ENCODE data around the gene MCM3AP.
"Not testable (repeated sequence)": the region's sequence is repeated elsewhere in the genome, so short reads cannot be mapped to it uniquely, and the experiment has no call there.

The MCM3AP gene

DNA sequence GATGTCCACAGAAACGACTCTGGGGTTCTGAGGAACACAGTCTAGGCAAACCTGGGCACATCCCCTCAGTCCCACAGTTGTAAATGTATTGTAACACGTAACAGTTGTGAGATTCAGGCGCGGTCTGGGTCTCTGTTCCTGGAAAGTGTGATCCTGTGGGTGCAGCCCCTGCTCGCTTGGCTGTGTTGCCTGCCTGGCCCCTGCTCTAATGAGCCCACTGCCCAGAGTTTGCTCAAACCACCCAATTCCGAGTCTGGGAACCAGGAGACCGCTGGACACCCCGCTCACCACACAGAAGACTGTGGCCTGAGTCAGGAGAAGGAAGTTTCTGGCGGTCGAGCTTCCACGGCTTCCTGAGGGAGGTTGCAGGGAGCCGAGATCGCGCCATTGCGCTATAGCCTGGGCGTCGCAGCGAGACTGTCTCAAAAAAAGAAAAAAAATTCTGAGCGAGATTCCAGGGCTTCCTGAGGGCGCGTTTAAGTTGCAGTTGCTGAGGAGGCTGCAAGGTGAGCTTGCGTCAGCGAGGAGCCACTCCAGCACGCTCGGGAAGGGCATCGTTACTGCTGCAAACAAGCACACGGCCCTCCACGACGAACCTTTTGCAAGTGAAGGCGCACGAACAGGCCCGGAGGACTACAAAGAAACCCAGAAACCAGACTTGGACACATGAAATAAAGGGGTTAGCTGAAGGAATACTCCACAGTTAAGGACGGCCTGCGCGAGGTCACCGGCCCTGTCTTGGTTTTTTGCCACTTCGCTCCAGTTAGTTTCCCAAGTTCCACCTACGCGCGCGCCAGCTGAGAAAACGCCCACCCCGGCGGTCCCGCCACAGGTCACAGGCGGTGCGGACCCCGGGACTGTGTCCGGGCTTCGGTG lies 37.2 kb upstream of the MCM3AP start:
- peaks cover 14% of the 10 kb centered on the region for H3K36me3 ChIP-seq (ENCODE audit: control insufficient read depth, insufficient read depth, low read length)
- H3K4me1 ChIP-seq (ENCODE audit: control insufficient read depth, insufficient read depth, low read length), result peaks cover 46% of the 10 kb centered on the region
- peak overlapping the region; percentile 99 for H3K4me3 ChIP-seq (ENCODE audit: low read depth, low read length)
- H3K27ac ChIP-seq (ENCODE audit: low read depth, low read length), result peak overlapping the region; percentile 98
- H3K9ac ChIP-seq (ENCODE audit: low read length), result peak overlapping the region; percentile 96
- no peaks in the 10 kb centered on the region for H3K9me3 ChIP-seq (ENCODE audit: control insufficient read depth, insufficient read depth, low read depth, low read length)
- no peaks in the 10 kb centered on the region for H3K27me3 ChIP-seq (ENCODE audit: control insufficient read depth, insufficient read depth, low read length)

DNA sequence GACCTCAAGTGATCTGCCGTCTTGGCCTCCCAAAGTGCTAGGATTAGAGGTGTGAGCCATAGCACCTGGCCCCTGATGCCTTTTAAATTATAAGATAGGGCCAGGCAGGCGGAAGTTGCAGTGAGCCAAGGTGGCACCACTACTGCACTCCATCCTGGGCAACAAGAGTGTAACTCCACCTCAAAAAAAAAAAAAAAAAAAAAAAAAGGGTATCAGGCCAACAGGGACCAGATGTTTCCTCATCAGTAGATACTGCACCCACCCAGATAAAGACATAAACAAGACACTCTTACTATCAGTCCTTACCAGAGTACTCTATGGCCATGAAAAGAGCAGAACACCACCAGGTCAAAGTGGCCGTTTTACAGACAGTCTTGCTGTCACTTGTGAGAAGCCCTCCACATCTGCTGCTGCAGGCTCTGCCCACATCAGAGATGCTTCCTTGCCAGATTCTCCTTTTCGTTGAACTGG lies 35.0 kb upstream of the MCM3AP start:
- no peaks in the 10 kb centered on the region for H3K27me3 ChIP-seq (ENCODE audit: control insufficient read depth, insufficient read depth, low read length)
- peaks cover 16% of the 10 kb centered on the region for H3K36me3 ChIP-seq (ENCODE audit: control insufficient read depth, insufficient read depth, low read length)
- H3K27ac ChIP-seq (ENCODE audit: low read depth, low read length), result no peak overlapping the region
- peaks cover 40% of the 10 kb centered on the region for H3K4me1 ChIP-seq (ENCODE audit: control insufficient read depth, insufficient read depth, low read length)
- H3K4me3 ChIP-seq (ENCODE audit: low read depth, low read length), result no peak overlapping the region
- H3K9me3 ChIP-seq (ENCODE audit: control insufficient read depth, insufficient read depth, low read depth, low read length), result no peaks in the 10 kb centered on the region
- no peak overlapping the region for H3K9ac ChIP-seq (ENCODE audit: low read length)

DNA sequence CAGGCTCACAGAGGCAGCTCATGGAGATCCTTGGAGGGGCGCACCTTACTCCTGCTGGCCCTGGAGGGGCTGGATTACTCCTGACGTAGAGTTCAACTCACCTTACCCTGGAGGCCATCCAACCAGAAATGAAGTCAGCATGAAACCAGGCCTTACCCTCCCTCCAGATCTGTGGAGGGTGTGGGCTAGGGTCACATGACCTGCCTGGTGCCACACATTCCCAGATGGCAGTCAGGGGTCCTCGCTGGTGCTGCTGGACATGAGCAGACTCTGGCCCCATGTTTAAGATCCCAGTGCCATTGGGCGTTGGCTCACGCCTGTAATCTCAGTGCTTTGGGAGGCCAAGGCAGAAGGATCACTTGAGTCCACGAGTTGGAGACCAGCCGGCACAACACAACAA lies 33.8 kb upstream of the MCM3AP start:
- no peak overlapping the region for H3K27ac ChIP-seq (ENCODE audit: low read depth, low read length)
- no peak overlapping the region for H3K9ac ChIP-seq (ENCODE audit: low read length)
- no peak overlapping the region for H3K4me3 ChIP-seq (ENCODE audit: low read depth, low read length)
- H3K36me3 ChIP-seq (ENCODE audit: control insufficient read depth, insufficient read depth, low read length), result peaks cover 27% of the 10 kb centered on the region
- no peaks in the 10 kb centered on the region for H3K9me3 ChIP-seq (ENCODE audit: control insufficient read depth, insufficient read depth, low read depth, low read length)
- H3K4me1 ChIP-seq (ENCODE audit: control insufficient read depth, insufficient read depth, low read length), result peaks cover 39% of the 10 kb centered on the region
- H3K27me3 ChIP-seq (ENCODE audit: control insufficient read depth, insufficient read depth, low read length), result no peaks in the 10 kb centered on the region

DNA sequence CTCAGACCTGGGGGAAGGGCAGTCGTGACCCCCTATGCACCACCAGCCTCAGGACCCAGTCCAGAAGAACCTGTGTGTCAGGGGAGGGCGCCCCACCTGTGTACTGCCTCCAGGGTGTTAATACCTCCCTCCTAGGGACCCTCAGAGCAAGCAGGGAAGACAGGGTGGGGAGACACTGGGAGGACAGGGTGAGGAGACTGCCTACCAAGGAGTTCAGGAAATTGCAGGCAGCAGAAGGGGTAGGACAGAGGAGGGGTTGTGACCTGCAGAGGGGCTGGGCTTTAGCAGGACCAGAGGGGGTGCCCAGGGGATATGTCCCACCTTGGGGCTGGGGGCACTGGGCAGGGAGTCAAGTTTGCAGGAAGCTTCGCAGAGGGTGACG lies 33.0 kb upstream of the MCM3AP start:
- H3K4me3 ChIP-seq (ENCODE audit: low read depth, low read length), result peak overlapping the region; percentile 32
- no peaks in the 10 kb centered on the region for H3K27me3 ChIP-seq (ENCODE audit: control insufficient read depth, insufficient read depth, low read length)
- H3K4me1 ChIP-seq (ENCODE audit: control insufficient read depth, insufficient read depth, low read length), result peaks cover 39% of the 10 kb centered on the region
- no peak overlapping the region for H3K9ac ChIP-seq (ENCODE audit: low read length)
- H3K27ac ChIP-seq (ENCODE audit: low read depth, low read length), result no peak overlapping the region
- peaks cover 32% of the 10 kb centered on the region for H3K36me3 ChIP-seq (ENCODE audit: control insufficient read depth, insufficient read depth, low read length)
- H3K9me3 ChIP-seq (ENCODE audit: control insufficient read depth, insufficient read depth, low read depth, low read length), result no peaks in the 10 kb centered on the region

DNA sequence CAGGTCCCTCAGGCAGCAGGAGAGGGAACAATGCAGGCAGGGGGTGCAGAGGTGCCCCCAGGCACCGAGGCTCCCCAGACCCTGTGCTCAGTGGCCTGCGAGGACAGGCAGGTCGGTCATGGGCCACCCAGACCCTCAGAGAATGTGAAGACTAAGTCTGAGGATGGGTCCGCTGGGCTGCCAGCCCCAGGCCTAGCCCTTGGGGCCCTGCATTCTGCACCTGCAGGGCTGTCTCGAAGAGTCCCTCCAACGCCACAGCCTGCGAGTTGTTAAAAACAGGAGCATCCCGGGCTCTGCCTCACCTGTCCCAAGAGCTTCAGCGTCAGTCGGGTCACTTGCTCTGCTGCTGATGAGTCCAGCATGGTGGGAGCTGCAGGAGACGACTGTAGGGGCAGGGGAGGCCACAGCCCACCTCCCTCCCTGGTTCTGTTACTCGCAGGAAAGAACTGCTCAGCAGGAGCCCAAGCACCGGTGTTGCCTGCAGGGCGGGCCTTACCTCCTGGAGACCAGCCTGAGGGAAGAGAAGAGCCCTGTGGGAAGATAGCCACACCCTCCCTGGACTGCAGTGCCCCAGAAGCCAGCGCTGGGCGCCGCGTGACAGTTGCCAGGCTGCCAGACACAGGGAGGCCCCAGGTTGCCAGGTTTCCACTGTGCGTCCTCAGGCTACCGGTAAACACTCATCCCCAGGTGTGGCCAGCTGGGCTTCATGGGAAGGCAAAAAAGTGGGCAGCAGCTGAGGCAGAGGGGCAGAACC lies 32.5 kb upstream of the MCM3AP start:
- Histone ChIP-seq H3K9me3 (ENCODE audit: control insufficient read depth, insufficient read depth, low read depth, low read length) (no peaks in the 10 kb centered on the region), H3K4me3 (ENCODE audit: low read depth, low read length) (peak overlapping the region; percentile 32), H3K9ac (ENCODE audit: low read length) (no peak overlapping the region), H3K4me1 (ENCODE audit: control insufficient read depth, insufficient read depth, low read length) (peaks cover 39% of the 10 kb centered on the region), H3K27me3 (ENCODE audit: control insufficient read depth, insufficient read depth, low read length) (no peaks in the 10 kb centered on the region), H3K36me3 (ENCODE audit: control insufficient read depth, insufficient read depth, low read length) (peaks cover 38% of the 10 kb centered on the region), H3K27ac (ENCODE audit: low read depth, low read length) (no peak overlapping the region)

DNA sequence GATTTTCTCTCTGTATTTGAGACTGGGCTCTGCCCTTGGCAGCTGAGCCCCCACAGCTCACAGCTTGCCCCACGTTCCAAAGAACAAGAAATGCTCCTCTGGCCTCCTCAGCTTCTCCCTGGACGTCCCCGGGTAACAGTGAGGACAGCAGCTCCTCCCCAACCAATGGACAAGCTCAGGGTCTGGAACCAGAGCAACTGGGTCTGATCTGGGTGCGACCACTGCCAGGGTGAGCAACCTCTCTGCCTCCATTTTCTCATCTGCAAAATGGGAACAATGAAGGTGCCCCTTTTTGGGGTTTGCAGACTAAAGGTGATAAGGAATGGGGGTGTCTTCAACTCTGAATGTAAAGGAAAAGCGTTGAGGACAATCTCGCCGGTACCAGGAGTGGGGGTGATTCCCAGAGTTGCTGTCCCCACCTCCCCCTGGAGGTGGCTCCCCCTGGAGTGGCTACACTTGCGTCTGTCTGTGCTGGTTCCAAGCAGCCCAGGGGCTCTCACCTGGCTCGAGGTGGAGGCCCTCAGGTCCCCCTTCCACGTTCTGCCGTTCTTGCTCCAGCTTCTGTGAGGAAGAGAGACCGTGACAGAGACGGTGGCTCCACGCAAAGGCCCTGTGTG lies 31.4 kb upstream of the MCM3AP start:
- H3K9ac ChIP-seq (ENCODE audit: low read length), result no peak overlapping the region
- peaks cover 37% of the 10 kb centered on the region for H3K36me3 ChIP-seq (ENCODE audit: control insufficient read depth, insufficient read depth, low read length)
- no peaks in the 10 kb centered on the region for H3K27me3 ChIP-seq (ENCODE audit: control insufficient read depth, insufficient read depth, low read length)
- no peaks in the 10 kb centered on the region for H3K9me3 ChIP-seq (ENCODE audit: control insufficient read depth, insufficient read depth, low read depth, low read length)
- H3K27ac ChIP-seq (ENCODE audit: low read depth, low read length), result no peak overlapping the region
- H3K4me1 ChIP-seq (ENCODE audit: control insufficient read depth, insufficient read depth, low read length), result peaks cover 32% of the 10 kb centered on the region
- no peak overlapping the region for H3K4me3 ChIP-seq (ENCODE audit: low read depth, low read length)

DNA sequence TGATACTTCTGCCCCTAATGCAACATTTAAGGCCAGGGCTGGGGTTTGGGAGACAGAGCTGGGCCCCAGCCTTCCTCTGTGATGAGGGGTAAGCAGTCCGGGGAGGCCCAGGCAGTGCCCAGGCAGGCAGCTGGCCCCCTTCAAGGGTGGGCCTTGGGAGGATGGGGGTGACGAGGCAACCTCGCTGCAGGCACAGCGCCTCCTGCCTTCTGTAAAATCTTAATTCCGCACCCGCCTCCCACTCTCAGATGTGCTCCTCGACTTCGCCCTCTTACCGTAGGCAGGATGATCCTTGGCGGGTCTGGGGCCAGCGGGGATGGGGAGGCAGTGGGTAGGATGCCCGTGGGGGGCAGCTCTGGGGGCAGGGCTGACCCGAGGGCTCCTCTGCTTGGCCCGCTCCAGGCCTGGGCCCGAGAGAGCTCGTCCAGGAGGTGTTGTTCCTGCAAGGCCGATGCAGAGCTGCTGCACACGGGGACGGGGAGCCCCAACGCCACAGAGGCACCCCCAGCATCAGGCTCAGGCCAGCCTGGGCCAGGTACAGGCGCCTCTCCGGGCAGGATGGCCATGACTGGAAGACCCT lies 29.1 kb upstream of the MCM3AP start:
- H3K36me3 ChIP-seq (ENCODE audit: control insufficient read depth, insufficient read depth, low read length), result peaks cover 43% of the 10 kb centered on the region
- H3K4me3 ChIP-seq (ENCODE audit: low read depth, low read length), result no peak overlapping the region
- no peaks in the 10 kb centered on the region for H3K9me3 ChIP-seq (ENCODE audit: control insufficient read depth, insufficient read depth, low read depth, low read length)
- H3K27ac ChIP-seq (ENCODE audit: low read depth, low read length), result no peak overlapping the region
- H3K4me1 ChIP-seq (ENCODE audit: control insufficient read depth, insufficient read depth, low read length), result peaks cover 20% of the 10 kb centered on the region
- no peaks in the 10 kb centered on the region for H3K27me3 ChIP-seq (ENCODE audit: control insufficient read depth, insufficient read depth, low read length)
- no peak overlapping the region for H3K9ac ChIP-seq (ENCODE audit: low read length)

DNA sequence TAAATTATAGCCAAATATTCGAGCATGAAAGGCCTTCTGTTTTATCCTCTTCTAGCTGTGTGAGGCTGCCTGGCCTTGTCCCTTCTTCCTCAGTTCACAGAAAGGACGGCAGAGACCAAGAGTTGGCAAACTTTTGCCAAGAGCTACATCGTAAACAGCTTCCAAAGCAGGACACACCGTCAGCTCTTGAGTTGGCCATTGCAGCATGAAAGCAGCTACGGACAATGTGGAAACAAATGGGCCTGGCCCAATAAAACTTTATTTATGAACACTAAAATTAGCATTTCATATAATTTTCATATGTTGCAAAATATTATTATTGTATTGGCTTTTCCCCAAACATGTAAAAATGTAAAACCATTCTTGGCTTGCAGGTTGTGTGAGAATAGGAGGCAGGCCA lies 27.5 kb upstream of the MCM3AP start:
- no peak overlapping the region for H3K27ac ChIP-seq (ENCODE audit: low read depth, low read length)
- H3K27me3 ChIP-seq (ENCODE audit: control insufficient read depth, insufficient read depth, low read length), result no peaks in the 10 kb centered on the region
- no peak overlapping the region for H3K9ac ChIP-seq (ENCODE audit: low read length)
- H3K36me3 ChIP-seq (ENCODE audit: control insufficient read depth, insufficient read depth, low read length), result peaks cover 50% of the 10 kb centered on the region
- H3K9me3 ChIP-seq (ENCODE audit: control insufficient read depth, insufficient read depth, low read depth, low read length), result no peaks in the 10 kb centered on the region
- H3K4me1 ChIP-seq (ENCODE audit: control insufficient read depth, insufficient read depth, low read length), result peaks cover 6% of the 10 kb centered on the region
- no peak overlapping the region for H3K4me3 ChIP-seq (ENCODE audit: low read depth, low read length)

DNA sequence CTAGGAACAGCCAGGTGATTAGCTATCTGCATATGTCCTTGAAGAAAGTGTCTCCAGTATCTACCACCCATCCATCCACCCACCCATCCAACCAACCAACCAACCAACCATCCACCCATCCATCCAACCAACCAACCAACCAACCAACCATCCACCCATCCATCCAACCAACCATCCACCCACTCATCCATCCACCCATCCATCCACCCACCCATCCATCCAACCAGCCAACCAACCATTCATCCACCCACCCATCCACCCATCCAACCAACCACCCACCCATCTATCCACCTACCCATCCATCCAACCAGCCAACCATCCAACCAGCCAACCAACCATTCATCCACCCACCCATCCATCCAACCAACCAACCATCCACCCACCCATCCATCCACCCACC lies 26.2 kb upstream of the MCM3AP start:
- Histone ChIP-seq H3K4me3 (ENCODE audit: low read depth, low read length) (no peak overlapping the region), H3K27ac (ENCODE audit: low read depth, low read length) (no peak overlapping the region), H3K27me3 (ENCODE audit: control insufficient read depth, insufficient read depth, low read length) (no peaks in the 10 kb centered on the region), H3K9me3 (ENCODE audit: control insufficient read depth, insufficient read depth, low read depth, low read length) (no peaks in the 10 kb centered on the region), H3K9ac (ENCODE audit: low read length) (no peak overlapping the region), H3K36me3 (ENCODE audit: control insufficient read depth, insufficient read depth, low read length) (peaks cover 60% of the 10 kb centered on the region), H3K4me1 (ENCODE audit: control insufficient read depth, insufficient read depth, low read length) (no peaks in the 10 kb centered on the region)

DNA sequence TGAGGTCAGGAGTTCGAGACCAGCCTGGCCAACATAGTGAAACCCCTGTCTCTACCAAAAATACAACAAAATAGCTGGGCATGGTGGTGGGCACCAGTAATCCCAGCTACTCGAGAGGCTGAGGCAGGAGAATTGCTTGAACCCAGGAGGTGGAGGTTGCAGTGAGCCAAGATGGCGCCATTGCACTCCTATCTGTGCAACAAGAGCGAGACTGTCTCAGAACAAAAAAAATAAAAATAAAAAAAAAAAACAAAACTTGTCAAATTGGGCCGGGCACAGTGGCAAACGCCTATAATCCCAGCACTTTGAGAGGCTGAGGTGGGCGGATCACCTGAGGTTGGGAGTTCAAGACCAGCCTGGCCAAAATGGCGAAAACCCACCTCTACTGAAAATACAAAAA lies 24.8 kb upstream of the MCM3AP start:
- not testable (repeated sequence) for H3K9ac ChIP-seq (ENCODE audit: low read length); H3K27ac ChIP-seq (ENCODE audit: low read depth, low read length); H3K27me3 ChIP-seq (ENCODE audit: control insufficient read depth, insufficient read depth, low read length); H3K9me3 ChIP-seq (ENCODE audit: control insufficient read depth, insufficient read depth, low read depth, low read length); H3K4me3 ChIP-seq (ENCODE audit: low read depth, low read length); H3K4me1 ChIP-seq (ENCODE audit: control insufficient read depth, insufficient read depth, low read length)
- peaks cover 53% of the 10 kb centered on the region for H3K36me3 ChIP-seq (ENCODE audit: control insufficient read depth, insufficient read depth, low read length)
